ENCODE data around the gene MIS12.

Gene MIS12

DNA sequence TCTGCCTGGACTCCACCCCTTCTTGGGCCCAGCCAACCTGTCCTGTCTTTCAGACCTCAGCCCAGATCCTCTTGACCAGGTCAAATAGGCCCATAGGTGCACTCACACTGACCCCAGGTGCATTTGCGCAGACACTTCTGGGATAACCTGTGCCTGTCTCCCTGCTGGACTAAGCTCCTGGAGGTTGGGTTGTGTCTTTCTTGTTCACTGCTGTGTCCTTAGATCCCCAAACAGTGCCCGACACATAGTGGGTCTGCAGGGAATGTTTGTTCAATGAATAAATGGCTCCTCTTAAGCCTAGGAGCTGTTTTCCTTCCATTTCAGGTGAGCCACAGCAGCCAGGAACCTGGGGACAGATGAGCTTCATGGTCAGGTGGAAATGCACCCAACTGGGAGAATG, 49.1 kb downstream of the MIS12 start:
- no peak for DNase-seq (ENCODE audit: low spot score)

DNA sequence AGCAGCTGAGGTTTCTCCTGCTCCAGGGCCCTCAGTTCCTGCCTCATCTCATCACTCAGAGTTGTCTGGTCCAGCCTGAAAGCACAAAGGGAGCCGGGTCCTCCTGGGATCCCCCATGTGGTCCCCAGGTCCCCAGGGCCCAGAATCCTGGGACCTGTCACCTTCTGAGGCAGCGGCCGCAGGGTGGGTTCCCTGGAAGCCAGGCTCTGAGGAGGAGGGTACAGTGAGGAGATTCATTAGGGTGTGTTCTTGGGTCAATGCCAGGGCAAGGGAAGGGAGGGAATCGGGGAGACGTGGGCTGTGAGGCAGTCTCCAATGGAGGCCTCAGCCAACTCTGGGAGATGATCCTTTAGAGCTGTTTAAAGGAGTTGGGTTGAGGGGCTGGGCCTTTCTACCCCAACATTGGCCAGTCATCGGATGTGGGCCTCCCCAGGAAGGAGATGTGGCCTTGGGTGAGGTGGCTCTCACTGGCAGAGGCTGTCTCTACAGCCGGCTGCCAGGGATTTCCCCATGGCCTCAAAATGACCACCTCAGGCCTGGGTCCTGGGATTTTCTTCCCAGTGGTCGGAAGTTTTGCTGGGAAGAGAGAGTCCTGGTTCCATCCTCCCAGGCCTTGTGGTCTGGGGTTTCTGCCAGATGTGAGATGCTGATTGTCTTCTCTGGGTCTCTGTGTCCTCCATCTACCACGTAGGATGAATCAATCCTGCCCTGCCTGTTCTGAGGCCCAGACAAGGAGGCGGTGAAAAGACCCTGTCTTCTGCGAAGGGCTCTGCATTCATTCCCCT, 50.7 kb downstream of the MIS12 start:
- DNase-seq (ENCODE audit: low spot score): no peak

DNA sequence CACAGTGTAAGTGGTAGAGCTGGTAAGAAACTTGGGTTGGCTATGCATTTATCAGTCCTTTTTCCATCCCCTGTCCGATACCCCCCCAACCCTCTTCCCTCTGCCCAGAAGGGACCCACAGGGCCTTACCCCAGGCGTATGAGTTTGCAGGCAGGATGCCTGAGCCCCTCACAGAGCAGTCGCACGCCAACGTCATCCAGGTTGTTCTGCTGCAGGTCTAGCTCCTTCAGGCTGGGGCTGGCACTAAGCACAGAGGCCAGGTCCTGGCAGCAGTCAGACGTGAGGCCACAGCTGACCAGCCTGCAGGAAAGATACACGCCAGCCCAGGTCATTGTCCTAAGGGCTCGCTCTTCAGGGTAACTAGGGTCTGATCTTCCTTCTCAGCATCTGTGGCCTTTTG, 52.9 kb downstream of the MIS12 start:
- DNase-seq (ENCODE audit: low spot score): no peak

DNA sequence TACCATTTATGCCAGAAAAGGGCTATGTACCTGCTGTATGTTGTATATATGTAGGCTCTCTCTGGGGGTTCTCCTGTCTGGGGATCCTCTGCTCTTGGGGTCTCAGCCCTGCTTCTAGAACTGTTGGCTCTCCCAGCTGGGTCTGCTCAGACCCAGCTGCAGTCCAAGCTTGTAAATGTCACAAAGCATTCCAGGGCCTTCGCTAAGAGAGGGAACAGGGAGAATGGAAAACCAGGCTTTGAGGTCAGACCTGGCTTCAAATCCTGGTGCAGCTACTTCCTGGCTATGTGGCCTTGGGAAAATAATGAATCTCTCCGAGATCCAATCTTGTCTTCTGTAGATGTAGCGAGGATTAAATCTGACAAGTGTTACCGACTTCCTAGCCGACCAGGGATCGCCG, 54.0 kb downstream of the MIS12 start:
- DNase-seq (ENCODE audit: low spot score): no peak

Data from COLO829 (cell line).